Panc1 (cell line): ENCODE data around the gene RAB40B. TPM values are rescaled to one million over a fixed set of nuclear protein-coding genes. Genes with fewer than 3 reads are reported as not detected.

ENCODE experiments used
- ATAC-seq: fragments of 200-7000 bp; cut with Tn5 transposase; 2 replicates; pipeline ENCODE4 v1.9.1; 2020; ENCODE audit warnings: mild to moderate bottlenecking, moderate library complexity
- BruUV-seq: library from RNA; stranded (reverse); fragments of 400-500 nt; replicated peaks from 2 replicates; lab custom pipeline; 2021; lab: Mats Ljungman, UMichigan
- CTCF ChIA-PET: fragments of 300-600 bp; sonication (Branson Sonifier 250); formaldehyde crosslinking; loops from one replicate; lab custom pipeline; 2022; ENCODE audit warnings: antibody characterized with exemption; lab: Charles Lee
- POLR2A ChIA-PET: fragments of 300-600 bp; sonication (Branson Sonifier 250); formaldehyde crosslinking; loops from one replicate; lab custom pipeline; 2022; ENCODE audit warnings: antibody characterized with exemption; lab: Charles Lee
- DNase-seq: peaks from one replicate; pipeline ENCODE4 v3.0.0-alpha.2; 2010; ENCODE audit warnings: low read depth, low spot score
- H3K27ac ChIP-seq: 2 replicates; pipeline ENCODE4 v1.5.1; 2011; ENCODE audit warnings: mild to moderate bottlenecking, low read length, inconsistent platforms
- H3K27me3 ChIP-seq: fragments of 200-500 bp; sonication (Bioruptor generic); 2 replicates; pipeline ENCODE4 v1.6.0; 2014; ENCODE audit warnings: low read length, inconsistent platforms; ENCODE audit not compliant: control insufficient read depth, insufficient read depth
- H3K36me3 ChIP-seq: fragments of 200-500 bp; sonication (Bioruptor generic); 2 replicates; pipeline ENCODE4 v1.5.1; 2014; ENCODE audit warnings: inconsistent platforms, mild to moderate bottlenecking, low read length, moderate library complexity; ENCODE audit not compliant: control insufficient read depth, insufficient read depth
- H3K4me1 ChIP-seq: 2 replicates; pipeline ENCODE4 v1.5.1; 2011; ENCODE audit warnings: inconsistent platforms, mild to moderate bottlenecking, low read length, moderate library complexity; ENCODE audit not compliant: control insufficient read depth, insufficient read depth
- H3K4me3 ChIP-seq, 2 experiments: 2 replicates each; pipeline ENCODE4 v1.5.1; 2011 to 2012; ENCODE audit warnings: low read depth in 2 of 2, low read length in 2 of 2, mild to moderate bottlenecking in 2 of 2, inconsistent platforms in 1 of 2, moderate library complexity in 1 of 2
- H3K9me3 ChIP-seq: fragments of 200-500 bp; sonication (Bioruptor generic); 2 replicates; pipeline ENCODE4 v1.5.1; 2014; ENCODE audit warnings: low read depth, mild to moderate bottlenecking, inconsistent platforms, low read length, moderate library complexity; ENCODE audit not compliant: control insufficient read depth, insufficient read depth
- POLR2AphosphoS5 ChIP-seq: IDR thresholded peaks from 2 replicates; pipeline ENCODE4 v1.6.1; 2012; ENCODE audit warnings: mild to moderate bottlenecking, low read depth, low read length, moderate library complexity
- SIN3A ChIP-seq: IDR thresholded peaks from 2 replicates; pipeline ENCODE4 v1.6.1; 2012; ENCODE audit warnings: low read depth, mild to moderate bottlenecking, low read length, moderate library complexity, borderline replicate concordance; ENCODE audit not compliant: insufficient read depth
- TCF7L2 ChIP-seq: IDR thresholded peaks from 2 replicates; pipeline ENCODE4 v1.6.1; 2011; ENCODE audit warnings: mild to moderate bottlenecking, low read depth, low read length, inconsistent platforms
- in situ Hi-C: cut with HindIII; loops from 2 replicates; pipeline ENCODE4 v1.10.0; 2016; ENCODE audit warnings: low sequenced_read_pairs, low pct_unique_long_range_greater_than_20kb
- intact Hi-C: fragments of 100-400 bp; cut with micrococcal nuclease; formaldehyde crosslinking; loops from one replicate; pipeline ENCODE4 v1.10.0; 2022; ENCODE audit not compliant: unreplicated experiment
- total RNA-seq: library from RNA; stranded (reverse); gene quantifications from one replicate; pipeline ENCODE4 v1.2.1, GENCODE V29; 2021; ENCODE audit not compliant: unreplicated experiment
- TF ChIP-seq, protein P1 (sequence below): fragments of 450-650 bp; IDR thresholded peaks from 2 replicates; pipeline ENCODE4 v1.5.1; 2017; ENCODE audit warnings: mild to moderate bottlenecking
- TF ChIP-seq, protein P2 (sequence below), 2 experiments: IDR thresholded peaks; 2 replicates each; pipeline ENCODE4 v1.6.1; 2011 to 2012; ENCODE audit warnings: low read depth in 2 of 2, control low read depth in 1 of 2, low read length in 1 of 2, mild to moderate bottlenecking in 1 of 2, moderate library complexity in 1 of 2; ENCODE audit not compliant: insufficient read depth in 1 of 2

The RAB40B gene
- total RNA-seq, 1 experiment from 2014 or later = 7.1 TPM

GRCh38 chr17:82723169-82723807, 24.8 kb upstream of the RAB40B start:
- no peak for TF ChIP-seq SIN3A
- intact Hi-C loops = no loop called here
- no peak overlapping the region for H3K4me3 ChIP-seq
- ATAC-seq = no peak
- DNase-seq = no peak
- ChIA-PET CTCF (no interaction called here), POLR2A (interaction anchor here (0.7 kb wide), 1 partner anchor 17 kb away, joined by 3 read pairs; no protein-coding TSS in a partner anchor)
- no TSS peak for BruUV-seq
- H3K27ac ChIP-seq = no peak overlapping the region
- H3K9me3 ChIP-seq = no peaks in the 10 kb centered on the region
- in situ Hi-C loops = no loop called here
- no peaks in the 10 kb centered on the region; the same call in 1 of the 2 replicates for H3K4me1 ChIP-seq
- H3K36me3 ChIP-seq = no peaks in the 10 kb centered on the region
- no peaks in the 10 kb centered on the region for H3K27me3 ChIP-seq

DNA sequence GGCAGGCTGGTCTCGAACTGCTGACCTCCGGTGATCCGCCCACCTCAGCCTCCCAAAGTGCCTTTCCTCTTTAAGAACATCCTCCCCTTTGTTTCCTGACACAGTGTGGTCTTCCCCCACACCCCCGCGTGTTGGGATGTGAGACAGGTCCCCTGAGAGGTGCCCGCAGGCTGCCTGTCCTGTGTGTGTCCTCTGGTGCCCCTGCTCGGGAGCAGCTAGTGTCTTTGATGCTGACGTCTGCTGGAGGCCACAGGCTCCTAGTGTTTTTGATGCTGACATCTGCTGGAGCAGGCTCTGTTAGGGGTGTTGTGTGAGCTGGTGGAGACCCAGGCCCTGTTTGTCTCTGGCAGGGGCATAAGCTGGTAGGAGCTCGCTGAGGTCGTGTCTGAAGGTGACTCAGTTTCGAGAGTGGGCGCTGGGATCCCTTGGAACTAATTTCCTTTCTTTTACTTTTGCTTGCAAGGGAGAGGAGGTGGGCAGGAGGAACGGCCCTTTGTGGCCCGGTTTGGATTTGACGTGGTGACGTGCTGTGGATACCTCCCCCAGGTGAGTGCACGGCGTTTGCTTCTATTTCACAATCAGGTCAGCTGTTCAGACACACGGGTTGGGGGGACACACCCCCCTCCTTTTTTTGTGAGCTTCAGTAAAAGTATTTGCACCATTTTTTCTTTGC, 24.0 kb upstream of the RAB40B start:
- Histone ChIP-seq H3K9me3 (no peaks in the 10 kb centered on the region), H3K27ac (no peak overlapping the region), H3K4me1 (no peaks in the 10 kb centered on the region; the same call in 1 of the 2 replicates), H3K4me3 (no peak overlapping the region), H3K36me3 (no peaks in the 10 kb centered on the region), H3K27me3 (no peaks in the 10 kb centered on the region)
- in situ Hi-C loops = no loop called here
- DNase-seq (no peak), ATAC-seq (no peak)
- no TSS peak for BruUV-seq
- CTCF ChIA-PET = no interaction called here
- no peak for TF ChIP-seq SIN3A
- TF ChIP-seq, protein P1, sequence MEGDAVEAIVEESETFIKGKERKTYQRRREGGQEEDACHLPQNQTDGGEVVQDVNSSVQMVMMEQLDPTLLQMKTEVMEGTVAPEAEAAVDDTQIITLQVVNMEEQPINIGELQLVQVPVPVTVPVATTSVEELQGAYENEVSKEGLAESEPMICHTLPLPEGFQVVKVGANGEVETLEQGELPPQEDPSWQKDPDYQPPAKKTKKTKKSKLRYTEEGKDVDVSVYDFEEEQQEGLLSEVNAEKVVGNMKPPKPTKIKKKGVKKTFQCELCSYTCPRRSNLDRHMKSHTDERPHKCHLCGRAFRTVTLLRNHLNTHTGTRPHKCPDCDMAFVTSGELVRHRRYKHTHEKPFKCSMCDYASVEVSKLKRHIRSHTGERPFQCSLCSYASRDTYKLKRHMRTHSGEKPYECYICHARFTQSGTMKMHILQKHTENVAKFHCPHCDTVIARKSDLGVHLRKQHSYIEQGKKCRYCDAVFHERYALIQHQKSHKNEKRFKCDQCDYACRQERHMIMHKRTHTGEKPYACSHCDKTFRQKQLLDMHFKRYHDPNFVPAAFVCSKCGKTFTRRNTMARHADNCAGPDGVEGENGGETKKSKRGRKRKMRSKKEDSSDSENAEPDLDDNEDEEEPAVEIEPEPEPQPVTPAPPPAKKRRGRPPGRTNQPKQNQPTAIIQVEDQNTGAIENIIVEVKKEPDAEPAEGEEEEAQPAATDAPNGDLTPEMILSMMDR = no peak
- no peak for TF ChIP-seq POLR2AphosphoS5
- TF ChIP-seq TCF7L2 = no peak
- TF ChIP-seq, protein P2, sequence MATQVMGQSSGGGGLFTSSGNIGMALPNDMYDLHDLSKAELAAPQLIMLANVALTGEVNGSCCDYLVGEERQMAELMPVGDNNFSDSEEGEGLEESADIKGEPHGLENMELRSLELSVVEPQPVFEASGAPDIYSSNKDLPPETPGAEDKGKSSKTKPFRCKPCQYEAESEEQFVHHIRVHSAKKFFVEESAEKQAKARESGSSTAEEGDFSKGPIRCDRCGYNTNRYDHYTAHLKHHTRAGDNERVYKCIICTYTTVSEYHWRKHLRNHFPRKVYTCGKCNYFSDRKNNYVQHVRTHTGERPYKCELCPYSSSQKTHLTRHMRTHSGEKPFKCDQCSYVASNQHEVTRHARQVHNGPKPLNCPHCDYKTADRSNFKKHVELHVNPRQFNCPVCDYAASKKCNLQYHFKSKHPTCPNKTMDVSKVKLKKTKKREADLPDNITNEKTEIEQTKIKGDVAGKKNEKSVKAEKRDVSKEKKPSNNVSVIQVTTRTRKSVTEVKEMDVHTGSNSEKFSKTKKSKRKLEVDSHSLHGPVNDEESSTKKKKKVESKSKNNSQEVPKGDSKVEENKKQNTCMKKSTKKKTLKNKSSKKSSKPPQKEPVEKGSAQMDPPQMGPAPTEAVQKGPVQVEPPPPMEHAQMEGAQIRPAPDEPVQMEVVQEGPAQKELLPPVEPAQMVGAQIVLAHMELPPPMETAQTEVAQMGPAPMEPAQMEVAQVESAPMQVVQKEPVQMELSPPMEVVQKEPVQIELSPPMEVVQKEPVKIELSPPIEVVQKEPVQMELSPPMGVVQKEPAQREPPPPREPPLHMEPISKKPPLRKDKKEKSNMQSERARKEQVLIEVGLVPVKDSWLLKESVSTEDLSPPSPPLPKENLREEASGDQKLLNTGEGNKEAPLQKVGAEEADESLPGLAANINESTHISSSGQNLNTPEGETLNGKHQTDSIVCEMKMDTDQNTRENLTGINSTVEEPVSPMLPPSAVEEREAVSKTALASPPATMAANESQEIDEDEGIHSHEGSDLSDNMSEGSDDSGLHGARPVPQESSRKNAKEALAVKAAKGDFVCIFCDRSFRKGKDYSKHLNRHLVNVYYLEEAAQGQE (IDR thresholded peaks at IDR 0.05; ENCODE audit: insufficient read depth in 1 of 2, low read depth in 2 of 2, low read length in 1 of 2) = no peak
- intact Hi-C loops = no loop called here
- POLR2A ChIA-PET = no interaction called here

DNA sequence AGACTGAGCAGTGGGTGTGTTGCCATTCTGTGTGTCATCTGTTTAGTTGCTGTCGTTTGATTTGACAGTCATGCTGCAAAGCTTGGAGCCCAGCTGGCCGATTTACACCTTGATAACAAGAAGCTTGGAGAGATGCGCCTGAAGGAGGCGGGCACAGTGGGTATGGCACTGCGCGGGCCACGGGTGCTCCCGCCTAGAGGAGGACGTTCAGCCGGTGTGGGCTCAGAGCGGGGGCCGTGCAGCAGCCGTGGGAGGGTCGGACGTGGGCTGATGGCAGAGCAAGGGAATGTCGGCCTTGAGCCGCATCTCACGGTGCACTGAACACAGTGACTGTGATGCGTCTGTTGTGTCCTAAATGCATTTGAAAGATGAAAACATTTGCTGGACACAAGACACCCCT, 21.7 kb upstream of the RAB40B start:
- intact Hi-C loops = no loop called here
- Histone ChIP-seq H3K9me3 (no peaks in the 10 kb centered on the region), H3K4me1 (peaks cover 3% of the 10 kb centered on the region; the same call in 1 of the 2 replicates), H3K27ac (no peak overlapping the region), H3K36me3 (no peaks in the 10 kb centered on the region), H3K4me3 (no peak overlapping the region), H3K27me3 (no peaks in the 10 kb centered on the region)
- TF ChIP-seq TCF7L2 (no peak), POLR2AphosphoS5 (no peak), SIN3A (no peak)
- TF ChIP-seq, protein P2 (IDR thresholded peaks at IDR 0.05; ENCODE audit: insufficient read depth in 1 of 2, low read depth in 2 of 2, low read length in 1 of 2) = no peak
- TF ChIP-seq, protein P1 = no peak
- in situ Hi-C loops = no loop called here
- BruUV-seq = no TSS peak
- ATAC-seq (no peak), DNase-seq (no peak)
- ChIA-PET CTCF (no interaction called here), POLR2A (no interaction called here)
